ENCODE measurements around the gene TAF15.

TAF15 gene

GRCh38 chr17:35786941-35787432 lies 22.3 kb upstream of the TAF15 start:
- Histone ChIP-seq H3K4me1 (ENCODE audit: control insufficient read depth, insufficient read depth, low read length) (peaks cover 48% of the 10 kb centered on the region), H3K9me3 (ENCODE audit: control insufficient read depth in 2 of 2, low read length in 2 of 2) (peaks cover 0 to 3% of the 10 kb centered on the region in 2 donors), H3K9ac (ENCODE audit: low read length in 2 of 2) (peak overlapping the region; percentile 34 to 51), H3K36me3 (ENCODE audit: control insufficient read depth in 2 of 2, insufficient read depth in 2 of 2, low read length in 2 of 2) (no peaks in the 10 kb centered on the region), H3K4me3 (ENCODE audit: low read length in 2 of 2) (no peak overlapping the region), H3K27ac (ENCODE audit: low read length) (peak overlapping the region; percentile 84), H3K27me3 (ENCODE audit: control insufficient read depth in 1 of 2, insufficient read depth in 2 of 2, low read length in 2 of 2) (no peaks in the 10 kb centered on the region)

- H3K36me3 ChIP-seq (ENCODE audit: control insufficient read depth in 2 of 2, insufficient read depth in 2 of 2, low read length in 2 of 2): no peaks in the 10 kb centered on the region
- H3K9ac ChIP-seq (ENCODE audit: low read length in 2 of 2): peak overlapping the region; percentile 5 to 42
- H3K27ac ChIP-seq (ENCODE audit: low read length): peak overlapping the region; percentile 84
- peaks cover 57% of the 10 kb centered on the region for H3K4me1 ChIP-seq (ENCODE audit: control insufficient read depth, insufficient read depth, low read length)
- H3K9me3 ChIP-seq (ENCODE audit: control insufficient read depth in 2 of 2, low read length in 2 of 2): peaks cover 0 to 7% of the 10 kb centered on the region in 2 donors
- peak overlapping the region in 1 of 2 donors; percentile 8 for H3K4me3 ChIP-seq (ENCODE audit: low read length in 2 of 2)
- no peaks in the 10 kb centered on the region for H3K27me3 ChIP-seq (ENCODE audit: control insufficient read depth in 1 of 2, insufficient read depth in 2 of 2, low read length in 2 of 2)
Measured at GRCh38 chr17:35788477-35789368, 20.6 kb upstream of the TAF15 start.

- Histone ChIP-seq H3K9me3 (ENCODE audit: control insufficient read depth in 2 of 2, low read length in 2 of 2) (peaks cover 0 to 7% of the 10 kb centered on the region in 2 donors), H3K4me1 (ENCODE audit: control insufficient read depth, insufficient read depth, low read length) (peaks cover 53% of the 10 kb centered on the region), H3K27me3 (ENCODE audit: control insufficient read depth in 1 of 2, insufficient read depth in 2 of 2, low read length in 2 of 2) (peaks cover 0 to 3% of the 10 kb centered on the region in 2 donors), H3K27ac (ENCODE audit: low read length) (no peak overlapping the region), H3K36me3 (ENCODE audit: control insufficient read depth in 2 of 2, insufficient read depth in 2 of 2, low read length in 2 of 2) (no peaks in the 10 kb centered on the region), H3K9ac (ENCODE audit: low read length in 2 of 2) (no peak overlapping the region), H3K4me3 (ENCODE audit: low read length in 2 of 2) (no peak overlapping the region)
Measured at GRCh38 chr17:35790841-35791240, 18.4 kb upstream of the TAF15 start.

- H3K4me1 ChIP-seq (ENCODE audit: control insufficient read depth, insufficient read depth, low read length): peaks cover 53% of the 10 kb centered on the region
- no peak overlapping the region for H3K4me3 ChIP-seq (ENCODE audit: low read length in 2 of 2)
- peaks cover 0 to 7% of the 10 kb centered on the region in 2 donors for H3K9me3 ChIP-seq (ENCODE audit: control insufficient read depth in 2 of 2, low read length in 2 of 2)
- H3K36me3 ChIP-seq (ENCODE audit: control insufficient read depth in 2 of 2, insufficient read depth in 2 of 2, low read length in 2 of 2): no peaks in the 10 kb centered on the region
- H3K27me3 ChIP-seq (ENCODE audit: control insufficient read depth in 1 of 2, insufficient read depth in 2 of 2, low read length in 2 of 2): peaks cover 0 to 3% of the 10 kb centered on the region in 2 donors
- H3K9ac ChIP-seq (ENCODE audit: low read length in 2 of 2): no peak overlapping the region
- peak overlapping the region; percentile 24 for H3K27ac ChIP-seq (ENCODE audit: low read length)
Measured at GRCh38 chr17:35791681-35792350, 17.5 kb upstream of the TAF15 start.

GRCh38 chr17:35793257-35793656 lies 16.0 kb upstream of the TAF15 start:
- no peak overlapping the region for H3K27ac ChIP-seq (ENCODE audit: low read length)
- H3K4me1 ChIP-seq (ENCODE audit: control insufficient read depth, insufficient read depth, low read length): peaks cover 38% of the 10 kb centered on the region
- no peaks in the 10 kb centered on the region for H3K36me3 ChIP-seq (ENCODE audit: control insufficient read depth in 2 of 2, insufficient read depth in 2 of 2, low read length in 2 of 2)
- peaks cover 0 to 3% of the 10 kb centered on the region in 2 donors for H3K27me3 ChIP-seq (ENCODE audit: control insufficient read depth in 1 of 2, insufficient read depth in 2 of 2, low read length in 2 of 2)
- H3K4me3 ChIP-seq (ENCODE audit: low read length in 2 of 2): peak overlapping the region; percentile 37 to 49
- peaks cover 0 to 7% of the 10 kb centered on the region in 2 donors for H3K9me3 ChIP-seq (ENCODE audit: control insufficient read depth in 2 of 2, low read length in 2 of 2)
- peak overlapping the region in 1 of 2 donors; percentile 20 for H3K9ac ChIP-seq (ENCODE audit: low read length in 2 of 2)

GRCh38 chr17:35795007-35795870 lies 14.0 kb upstream of the TAF15 start, which contains the start of gene MMP28:
MMP28 (minus strand) TSS chr17:35795641; CDS start chr17:35795377, 264 bp downstream.
- peak within 1 kb of the TSS; percentile 31 for H3K27ac ChIP-seq (ENCODE audit: low read length)
- peaks cover 38% of the 10 kb centered on the region for H3K4me1 ChIP-seq (ENCODE audit: control insufficient read depth, insufficient read depth, low read length)
- peak within 1 kb of the TSS; percentile 82 to 85 for H3K4me3 ChIP-seq (ENCODE audit: low read length in 2 of 2)
- peaks cover 0 to 7% of the 10 kb centered on the region in 2 donors for H3K9me3 ChIP-seq (ENCODE audit: control insufficient read depth in 2 of 2, low read length in 2 of 2)
- peaks cover 0 to 3% of the 10 kb centered on the region in 2 donors for H3K27me3 ChIP-seq (ENCODE audit: control insufficient read depth in 1 of 2, insufficient read depth in 2 of 2, low read length in 2 of 2)
- H3K36me3 ChIP-seq (ENCODE audit: control insufficient read depth in 2 of 2, insufficient read depth in 2 of 2, low read length in 2 of 2): no peaks in the 10 kb centered on the region
- H3K9ac ChIP-seq (ENCODE audit: low read length in 2 of 2): peak within 1 kb of the TSS; percentile 44 to 62

GRCh38 chr17:35795871-35796265 lies 13.4 kb upstream of the TAF15 start:
- H3K27me3 ChIP-seq (ENCODE audit: control insufficient read depth in 1 of 2, insufficient read depth in 2 of 2, low read length in 2 of 2): peaks cover 0 to 3% of the 10 kb centered on the region in 2 donors
- no peaks in the 10 kb centered on the region for H3K36me3 ChIP-seq (ENCODE audit: control insufficient read depth in 2 of 2, insufficient read depth in 2 of 2, low read length in 2 of 2)
- H3K9ac ChIP-seq (ENCODE audit: low read length in 2 of 2): peak overlapping the region in 1 of 2 donors; percentile 62
- peak overlapping the region; percentile 72 to 85 for H3K4me3 ChIP-seq (ENCODE audit: low read length in 2 of 2)
- peaks cover 44% of the 10 kb centered on the region for H3K4me1 ChIP-seq (ENCODE audit: control insufficient read depth, insufficient read depth, low read length)
- H3K27ac ChIP-seq (ENCODE audit: low read length): no peak overlapping the region
- peaks cover 0 to 7% of the 10 kb centered on the region in 2 donors for H3K9me3 ChIP-seq (ENCODE audit: control insufficient read depth in 2 of 2, low read length in 2 of 2)

GRCh38 chr17:35796942-35797341 lies 12.3 kb upstream of the TAF15 start:
- H3K27ac ChIP-seq (ENCODE audit: low read length): no peak overlapping the region
- H3K27me3 ChIP-seq (ENCODE audit: control insufficient read depth in 1 of 2, insufficient read depth in 2 of 2, low read length in 2 of 2): peaks cover 0 to 3% of the 10 kb centered on the region in 2 donors
- H3K4me1 ChIP-seq (ENCODE audit: control insufficient read depth, insufficient read depth, low read length): peaks cover 54% of the 10 kb centered on the region
- H3K9me3 ChIP-seq (ENCODE audit: control insufficient read depth in 2 of 2, low read length in 2 of 2): peaks cover 0 to 4% of the 10 kb centered on the region in 2 donors
- no peaks in the 10 kb centered on the region for H3K36me3 ChIP-seq (ENCODE audit: control insufficient read depth in 2 of 2, insufficient read depth in 2 of 2, low read length in 2 of 2)
- no peak overlapping the region for H3K4me3 ChIP-seq (ENCODE audit: low read length in 2 of 2)
- no peak overlapping the region for H3K9ac ChIP-seq (ENCODE audit: low read length in 2 of 2)

- Histone ChIP-seq H3K9ac (ENCODE audit: low read length in 2 of 2) (peak overlapping the region in 1 of 2 donors; percentile 29), H3K4me3 (ENCODE audit: low read length in 2 of 2) (no peak overlapping the region), H3K4me1 (ENCODE audit: control insufficient read depth, insufficient read depth, low read length) (peaks cover 50% of the 10 kb centered on the region), H3K36me3 (ENCODE audit: control insufficient read depth in 2 of 2, insufficient read depth in 2 of 2, low read length in 2 of 2) (no peaks in the 10 kb centered on the region), H3K27me3 (ENCODE audit: control insufficient read depth in 1 of 2, insufficient read depth in 2 of 2, low read length in 2 of 2) (peaks cover 0 to 3% of the 10 kb centered on the region in 2 donors), H3K9me3 (ENCODE audit: control insufficient read depth in 2 of 2, low read length in 2 of 2) (peaks cover 0 to under 1% of the 10 kb centered on the region in 2 donors), H3K27ac (ENCODE audit: low read length) (no peak overlapping the region)
Measured at GRCh38 chr17:35797370-35797769, 11.9 kb upstream of the TAF15 start.

- H3K27ac ChIP-seq (ENCODE audit: low read length): no peak overlapping the region
- peaks cover 47% of the 10 kb centered on the region for H3K4me1 ChIP-seq (ENCODE audit: control insufficient read depth, insufficient read depth, low read length)
- H3K36me3 ChIP-seq (ENCODE audit: control insufficient read depth in 2 of 2, insufficient read depth in 2 of 2, low read length in 2 of 2): no peaks in the 10 kb centered on the region
- no peaks in the 10 kb centered on the region for H3K9me3 ChIP-seq (ENCODE audit: control insufficient read depth in 2 of 2, low read length in 2 of 2)
- H3K4me3 ChIP-seq (ENCODE audit: low read length in 2 of 2): no peak overlapping the region
- H3K27me3 ChIP-seq (ENCODE audit: control insufficient read depth in 1 of 2, insufficient read depth in 2 of 2, low read length in 2 of 2): peaks cover 0 to 3% of the 10 kb centered on the region in 2 donors
- no peak overlapping the region for H3K9ac ChIP-seq (ENCODE audit: low read length in 2 of 2)
Measured at GRCh38 chr17:35797918-35798317, 11.4 kb upstream of the TAF15 start.

Measured in stomach smooth muscle (tissue), 2 donors.